ENCODE data around the gene ASPSCR1. TPM values are rescaled to one million over a fixed set of nuclear protein-coding genes. Genes with fewer than 3 reads are reported as not detected.

The ASPSCR1 gene
- total and polyA plus RNA-seq, 2 of the 13 experiments (the other 11 are each of a cell fraction or from before 2014, with no cell fraction given): 274 to 314 TPM

GRCh38 chr17:81948635-81949378, 28.6 kb upstream of the ASPSCR1 start:
- in situ Hi-C loops (cut with HindIII; ENCODE audit: extremely low pct_ligation_motif_present, low pct_unique_long_range_greater_than_20kb) (no loop called here), intact Hi-C loops (cut with micrococcal nuclease; ENCODE audit: unreplicated experiment) (no loop called here)
- CTCF ChIA-PET (ENCODE audit: low intra/inter-chr PET ratio, low total read pairs): no interaction called here
- no peak for DNase-seq (ENCODE audit: low spot score)
- BruUV-seq (replicated peaks): no TSS peak
- no peaks in the 10 kb centered on the region for H3K27me3 ChIP-seq (ENCODE audit: control insufficient read depth in 1 of 2, insufficient read depth in 2 of 2, low read length in 2 of 2)
- no peaks in the 10 kb centered on the region for H3K9me3 ChIP-seq (ENCODE audit: low read length)
- no peak overlapping the region for H3K27ac ChIP-seq (ENCODE audit: extremely low read length, insufficient read depth, low read length)
- H3K79me2 ChIP-seq (ENCODE audit: insufficient read depth, low read length): no peaks in the 10 kb centered on the region
- no peak for FAIRE-seq
- POLR2A ChIA-PET: interaction anchor here (0.8 to 9.7 kb wide), 9 partner anchors 9 to 51 kb away, joined by 3 to 136 read pairs (median 3); partner anchors contain the start of gene PYCR1
- H3K4me1 ChIP-seq (ENCODE audit: insufficient read depth, low read length): peaks cover 46% of the 10 kb centered on the region
- no peak overlapping the region for H2AFZ ChIP-seq (ENCODE audit: low read length)
- peak; percentile 19 for ATAC-seq
- no peak overlapping the region for H3K4me2 ChIP-seq (ENCODE audit: low read depth, low read length)
- H3K36me3 ChIP-seq (replicated peaks in 1 of 2; ENCODE audit: control insufficient read depth in 1 of 2, insufficient read depth in 2 of 2, low read length in 2 of 2): peaks cover 0 to 3% of the 10 kb centered on the region in 2 experiments; a peak in 3 of 5 replicates
- 70% methylated on average over 12 of the region's 17 CpGs for WGBS (ENCODE audit: low lambda C conversion rate)
- no peak overlapping the region for H3K9ac ChIP-seq (ENCODE audit: insufficient read depth, low read depth, low read length)
- H4K20me1 ChIP-seq (ENCODE audit: insufficient read depth, low read length): peaks cover 3% of the 10 kb centered on the region; the same call in 1 of the 2 replicates
- no peak overlapping the region for H3K4me3 ChIP-seq (replicated peaks in 1 of 3; ENCODE audit: insufficient read depth in 1 of 3, low read depth in 2 of 3, low read length in 3 of 3)
- TF ChIP-seq FOXP1 (IDR thresholded peaks at IDR 0.05) (no peak), FOXP1 (CRISPR knock-in tag; IDR thresholded peaks at IDR 0.05) (no peak), ZNF770 (CRISPR knock-in tag; IDR thresholded peaks at IDR 0.05) (peak; percentile 38; the same call in 1 of the 2 replicates), AGO2 (optimal IDR thresholded peaks at IDR 0.05; ENCODE audit: low read depth, low read length) (peak; percentile 95), FOXP4 (CRISPR knock-in tag; IDR thresholded peaks at IDR 0.05) (no peak), ZBTB8A (CRISPR knock-in tag; IDR thresholded peaks at IDR 0.05; ENCODE audit: borderline replicate concordance, low read depth) (no peak), TBL1XR1 (IDR thresholded peaks at IDR 0.05; ENCODE audit: borderline replicate concordance, low read length, partially characterized antibody) (no peak), ZNF891 (CRISPR knock-in tag; IDR thresholded peaks at IDR 0.05) (no peak), AGO1 (IDR thresholded peaks at IDR 0.05; ENCODE audit: low read depth, low read length, poor library complexity, severe bottlenecking) (peak; percentile 72), CEBPZ (IDR thresholded peaks at IDR 0.05; ENCODE audit: low read length) (no peak)
- TF ChIP-seq, protein P1, sequence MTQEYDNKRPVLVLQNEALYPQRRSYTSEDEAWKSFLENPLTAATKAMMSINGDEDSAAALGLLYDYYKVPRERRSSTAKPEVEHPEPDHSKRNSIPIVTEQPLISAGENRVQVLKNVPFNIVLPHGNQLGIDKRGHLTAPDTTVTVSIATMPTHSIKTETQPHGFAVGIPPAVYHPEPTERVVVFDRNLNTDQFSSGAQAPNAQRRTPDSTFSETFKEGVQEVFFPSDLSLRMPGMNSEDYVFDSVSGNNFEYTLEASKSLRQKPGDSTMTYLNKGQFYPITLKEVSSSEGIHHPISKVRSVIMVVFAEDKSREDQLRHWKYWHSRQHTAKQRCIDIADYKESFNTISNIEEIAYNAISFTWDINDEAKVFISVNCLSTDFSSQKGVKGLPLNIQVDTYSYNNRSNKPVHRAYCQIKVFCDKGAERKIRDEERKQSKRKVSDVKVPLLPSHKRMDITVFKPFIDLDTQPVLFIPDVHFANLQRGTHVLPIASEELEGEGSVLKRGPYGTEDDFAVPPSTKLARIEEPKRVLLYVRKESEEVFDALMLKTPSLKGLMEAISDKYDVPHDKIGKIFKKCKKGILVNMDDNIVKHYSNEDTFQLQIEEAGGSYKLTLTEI (CRISPR knock-in tag; conservative IDR thresholded peaks at IDR 0.05): no peak
